HepG2 (cell line): ENCODE data around the gene ZC3H12A. TPM values are rescaled to one million over a fixed set of nuclear protein-coding genes. Genes with fewer than 3 reads are reported as not detected.

Experiments used
- ARID5B ChIP-seq: IDR thresholded peaks from 2 replicates; pipeline ENCODE4 v1.4.0; 2020; ENCODE audit warnings: mild to moderate bottlenecking, missing genetic modification reagents
- DBP ChIP-seq: sonication (generic); formaldehyde crosslinking; IDR thresholded peaks from 2 replicates; pipeline ENCODE4 v1.4.0; 2020; ENCODE audit warnings: missing genetic modification reagents; ENCODE audit errors: not compliant biosample characterization
- DPF2 ChIP-seq: sonication (generic); formaldehyde crosslinking; IDR thresholded peaks from 2 replicates; pipeline ENCODE4 v1.4.0; 2020; ENCODE audit warnings: mild to moderate bottlenecking, low read depth, missing genetic modification reagents, borderline replicate concordance
- GATA4 ChIP-seq: sonication (generic); IDR thresholded peaks from 2 replicates; pipeline ENCODE4 v1.6.1; 2016; ENCODE audit warnings: antibody characterized with exemption, low read depth, borderline replicate concordance
- KDM2A ChIP-seq: sonication (generic); formaldehyde crosslinking; IDR thresholded peaks from 2 replicates; pipeline ENCODE4 v1.4.0; 2020; ENCODE audit warnings: low read depth, missing genetic modification reagents, borderline replicate concordance
- KLF16 ChIP-seq, 2 experiments: sonication (generic) in 1 of 2; formaldehyde crosslinking in 1 of 2; IDR thresholded peaks; 2 replicates each; pipeline versions ENCODE4 v1.6.1 to v1.8.0; 2016 to 2023; ENCODE audit warnings: missing genetic modification reagents in 2 of 2, missing compliant biosample characterization in 1 of 2
- MLLT10 ChIP-seq: sonication (generic); formaldehyde crosslinking; IDR thresholded peaks from 2 replicates; pipeline ENCODE4 v1.4.0; 2020; ENCODE audit warnings: missing genetic modification reagents
- MTA3 ChIP-seq: sonication (generic); formaldehyde crosslinking; IDR thresholded peaks from 2 replicates; pipeline ENCODE4 v1.4.0; 2020; ENCODE audit warnings: missing genetic modification reagents
- MXI1 ChIP-seq: IDR thresholded peaks from 3 replicates; pipeline ENCODE4 v1.6.1; 2012; ENCODE audit warnings: low read depth, low read length, inconsistent platforms, borderline replicate concordance
- MYPOP ChIP-seq: sonication (generic); formaldehyde crosslinking; IDR thresholded peaks from 2 replicates; pipeline ENCODE4 v1.8.1; 2023; ENCODE audit warnings: mild to moderate bottlenecking, moderate library complexity, missing genetic modification reagents
- NCOA1 ChIP-seq: sonication (generic); formaldehyde crosslinking; IDR thresholded peaks from 2 replicates; pipeline ENCODE4 v1.9.0; 2021; ENCODE audit warnings: missing genetic modification reagents
- PRDM15 ChIP-seq: sonication (generic); formaldehyde crosslinking; IDR thresholded peaks from 2 replicates; pipeline ENCODE4 v1.4.0; 2020; ENCODE audit warnings: missing genetic modification reagents
- SOX6 ChIP-seq, 2 experiments: fragments of 450-650 bp in 1 of 2; sonication (generic) in 1 of 2; formaldehyde crosslinking in 1 of 2; IDR thresholded peaks; 2 replicates each; pipeline versions ENCODE4 v1.4.0 to v1.6.1; 2017 to 2020; ENCODE audit warnings: antibody characterized with exemption in 1 of 2, mild to moderate bottlenecking in 1 of 2, missing genetic modification reagents in 1 of 2
- TARDBP ChIP-seq: sonication (generic); formaldehyde crosslinking; IDR thresholded peaks from 2 replicates; pipeline ENCODE4 v1.8.0; 2022; ENCODE audit warnings: mild to moderate bottlenecking, missing genetic modification reagents
- ZBTB8A ChIP-seq: sonication (generic); formaldehyde crosslinking; IDR thresholded peaks from 2 replicates; pipeline ENCODE4 v1.4.0; 2020; ENCODE audit warnings: mild to moderate bottlenecking, low read depth, missing genetic modification reagents, borderline replicate concordance
- ZNF292 ChIP-seq: sonication (generic); formaldehyde crosslinking; IDR thresholded peaks from 2 replicates; pipeline ENCODE4 v1.8.1; 2022; ENCODE audit warnings: mild to moderate bottlenecking, low read depth, missing genetic modification reagents, borderline replicate concordance
- ZNF33B ChIP-seq: sonication (generic); formaldehyde crosslinking; IDR thresholded peaks from 2 replicates; pipeline ENCODE4 v1.5.1; 2020; ENCODE audit warnings: mild to moderate bottlenecking, missing genetic modification reagents
- ZNF441 ChIP-seq: sonication (generic); formaldehyde crosslinking; IDR thresholded peaks from 2 replicates; pipeline ENCODE4 v1.7.0; 2021; ENCODE audit warnings: missing genetic modification reagents, borderline replicate concordance
- polyA plus RNA-seq, 8 experiments: library from polyadenylated mRNA; depleted of rRNA in 3 of 8; stranded (reverse) in 7 of 8; unstranded in 1 of 8; fragments of >200 nt; fragmentation: Illumina TruSeq in 4 of 8; extraction: Trizol in 4 of 8; gene quantifications; 2 replicates each; pipeline versions ENCODE4 v1.2.1 to v1.2.3, GENCODE V29; 2011 to 2016; ENCODE audit warnings: low read depth in 4 of 8, missing spikeins in 1 of 8, mixed read lengths in 1 of 8; ENCODE audit not compliant: insufficient read depth in 1 of 8
- total RNA-seq, 5 experiments: library from RNA; depleted of rRNA; stranded (reverse); fragments of >200 nt; fragmentation: Illumina TruSeq; extraction: Trizol; gene quantifications; 2 replicates each; pipeline ENCODE4 v1.2.3, GENCODE V29; 2016; ENCODE audit warnings: low read depth in 1 of 5

ZC3H12A gene
- total and polyA plus RNA-seq, 2 of the 13 experiments (the other 11 are each of a cell fraction or from before 2014, with no cell fraction given), result 6.8 to 13.3 TPM

GRCh38 chr1:37471345-37472231, 2.8 kb upstream of the ZC3H12A start (continued):
- TF ChIP-seq ARID5B (CRISPR knock-in tag), result peak; percentile 27; the same call in 1 of the 2 replicates
- no peak for TF ChIP-seq PRDM15 (CRISPR knock-in tag)
- TF ChIP-seq ZBTB8A, result no peak
- TF ChIP-seq ZNF33B (CRISPR knock-in tag), result no peak
- TF ChIP-seq MLLT10, result no peak
- no peak for TF ChIP-seq KDM2A
- no peak for TF ChIP-seq MYPOP (CRISPR knock-in tag)
- TF ChIP-seq GATA4, result no peak
- no peak for TF ChIP-seq DBP (CRISPR knock-in tag)
- 0 out of 2 replicates have a peak, but pooled peaks have one; percentile 34 for TF ChIP-seq TARDBP (CRISPR knock-in tag)
- TF ChIP-seq SOX6 (IDR thresholded peaks at IDR 0.05), result no peak
- 0 out of 2 replicates have a peak, but pooled peaks have one; percentile 21 for TF ChIP-seq SOX6 (CRISPR knock-in tag; IDR thresholded peaks at IDR 0.05)
- no peak for TF ChIP-seq ZNF441 (CRISPR knock-in tag)
- TF ChIP-seq KLF16 (CRISPR knock-in tag; IDR thresholded peaks at IDR 0.05), result no peak
- peak; percentile 68; the same call in 1 of the 2 replicates for TF ChIP-seq ZNF292 (CRISPR knock-in tag)
- no peak for TF ChIP-seq NCOA1 (CRISPR knock-in tag)
- TF ChIP-seq MXI1, result no peak
- TF ChIP-seq DPF2 (CRISPR knock-in tag), result 0 out of 2 replicates have a peak, but pooled peaks have one; percentile 21
- no peak for TF ChIP-seq MTA3 (CRISPR knock-in tag)
